H9 (cell line): ENCODE data around the gene MUSK. TPM values are rescaled to one million over a fixed set of nuclear protein-coding genes. Genes with fewer than 3 reads are reported as not detected.

Experiments used
- DNase-seq: peaks from one replicate; pipeline ENCODE4 v3.0.0-alpha.2; 2017
- H2AFZ ChIP-seq: one replicate; pipeline ENCODE4 v1.6.1; 2013; ENCODE audit warnings: mild to moderate bottlenecking, low read length, control low read depth, moderate library complexity
- H2AK5ac ChIP-seq: 2 replicates; pipeline ENCODE4 v1.6.1; 2013; ENCODE audit warnings: low read length, control low read depth, mixed read lengths; ENCODE audit not compliant: insufficient read length
- H2BK120ac ChIP-seq: one replicate; pipeline ENCODE4 v1.6.1; 2013; ENCODE audit warnings: low read depth, mild to moderate bottlenecking, low read length, control low read depth, inconsistent platforms; ENCODE audit not compliant: poor library complexity, severe bottlenecking
- H2BK12ac ChIP-seq: 2 replicates; pipeline ENCODE4 v1.6.1; 2013; ENCODE audit warnings: low read length, control low read depth, mixed read lengths, low read depth; ENCODE audit not compliant: insufficient read length
- H2BK15ac ChIP-seq: 2 replicates; pipeline ENCODE4 v1.6.1; 2013; ENCODE audit warnings: low read depth, low read length, control low read depth
- H2BK20ac ChIP-seq: one replicate; pipeline ENCODE4 v1.6.1; 2013; ENCODE audit warnings: low read depth, mild to moderate bottlenecking, low read length, control low read depth, inconsistent platforms; ENCODE audit not compliant: poor library complexity, severe bottlenecking
- H2BK5ac ChIP-seq: 2 replicates; pipeline ENCODE4 v1.6.1; 2013; ENCODE audit warnings: low read length, control low read depth, mixed read lengths; ENCODE audit not compliant: insufficient read length
- H3K14ac ChIP-seq: 2 replicates; pipeline ENCODE4 v1.6.1; 2013; ENCODE audit warnings: low read length, control low read depth; ENCODE audit not compliant: insufficient read depth
- H3K18ac ChIP-seq: 2 replicates; pipeline ENCODE4 v1.6.1; 2013; ENCODE audit warnings: low read depth, mild to moderate bottlenecking, mixed read lengths, low read length, control low read depth; ENCODE audit not compliant: insufficient read length
- H3K23ac ChIP-seq: 2 replicates; pipeline ENCODE4 v1.6.1; 2013; ENCODE audit warnings: low read length, control low read depth, mixed read lengths, low read depth; ENCODE audit not compliant: insufficient read length
- H3K23me2 ChIP-seq: 2 replicates; pipeline ENCODE4 v1.6.1; 2013; ENCODE audit warnings: low read depth, mild to moderate bottlenecking, mixed read lengths, low read length, control low read depth; ENCODE audit not compliant: insufficient read length, poor library complexity, severe bottlenecking
- H3K27ac ChIP-seq: 2 replicates; pipeline ENCODE4 v1.5.1; 2013; ENCODE audit warnings: low read length, control low read depth, mixed read lengths, low read depth; ENCODE audit not compliant: insufficient read length
- H3K27me3 ChIP-seq: 2 replicates; pipeline ENCODE4 v1.6.1; 2013; ENCODE audit warnings: low read length, control low read depth, inconsistent platforms; ENCODE audit not compliant: insufficient read depth
- H3K4ac ChIP-seq: 2 replicates; pipeline ENCODE4 v1.6.1; 2013; ENCODE audit warnings: low read depth, mild to moderate bottlenecking, control low read depth, inconsistent platforms, low read length, moderate library complexity
- H3K4me1 ChIP-seq: 2 replicates; pipeline ENCODE4 v1.6.1; 2013; ENCODE audit warnings: low read length, control low read depth, inconsistent platforms; ENCODE audit not compliant: insufficient read depth
- H3K4me2 ChIP-seq: 2 replicates; pipeline ENCODE4 v1.6.1; 2013; ENCODE audit warnings: low read length, control low read depth, mixed read lengths; ENCODE audit not compliant: insufficient read length, insufficient read depth
- H3K56ac ChIP-seq: 2 replicates; pipeline ENCODE4 v1.6.1; 2013; ENCODE audit warnings: low read depth, mild to moderate bottlenecking, mixed read lengths, low read length, control low read depth; ENCODE audit not compliant: insufficient read length
- H3K79me1 ChIP-seq: 2 replicates; pipeline ENCODE4 v1.6.1; 2013; ENCODE audit warnings: low read depth, mild to moderate bottlenecking, moderate library complexity, low read length, control low read depth, inconsistent platforms; ENCODE audit not compliant: insufficient read depth, poor library complexity, severe bottlenecking
- H3K79me2 ChIP-seq: 2 replicates; pipeline ENCODE4 v1.6.1; 2013; ENCODE audit warnings: low read length, control low read depth, inconsistent platforms; ENCODE audit not compliant: insufficient read depth
- H3K9ac ChIP-seq: 2 replicates; pipeline ENCODE4 v1.6.1; 2013; ENCODE audit warnings: low read length, control low read depth, mixed read lengths; ENCODE audit not compliant: insufficient read length; ENCODE audit errors: extremely low read depth
- H3K9me3 ChIP-seq: one replicate; pipeline ENCODE4 v1.6.1; 2013; ENCODE audit warnings: low read depth, low read length, inconsistent platforms; ENCODE audit not compliant: control insufficient read depth
- H3T11ph ChIP-seq: one replicate; pipeline ENCODE4 v1.6.1; 2013; ENCODE audit warnings: mild to moderate bottlenecking, low read length, control low read depth, inconsistent platforms
- H4K20me1 ChIP-seq: one replicate; pipeline ENCODE4 v1.6.1; 2013; ENCODE audit not compliant: control insufficient read depth, insufficient read length, insufficient read depth
- H4K5ac ChIP-seq: 2 replicates; pipeline ENCODE4 v1.6.1; 2013; ENCODE audit warnings: low read depth, mild to moderate bottlenecking, mixed read lengths, low read length, control low read depth; ENCODE audit not compliant: insufficient read length
- H4K8ac ChIP-seq: replicated peaks from 2 replicates; pipeline ENCODE4 v1.6.1; 2013; ENCODE audit warnings: low read length, control low read depth, mixed read lengths, low read depth; ENCODE audit not compliant: insufficient read length
- H4K91ac ChIP-seq: 2 replicates; pipeline ENCODE4 v1.6.1; 2013; ENCODE audit warnings: low read depth, mild to moderate bottlenecking, moderate library complexity, mixed read lengths, low read length, control low read depth; ENCODE audit not compliant: insufficient read length
- H3K27ac Mint-ChIP-seq, 3 experiments: 2 replicates in 2 of 3; 3 replicates in 1 of 3; pipeline ENCODE4 v1.8.0; 2020 to 2021; ENCODE audit warnings: mixed read lengths in 3 of 3, mild to moderate bottlenecking in 1 of 3, moderate library complexity in 1 of 3
- H3K27me3 Mint-ChIP-seq: 2 replicates; pipeline ENCODE4 v1.8.0; 2021; ENCODE audit warnings: low read depth, mild to moderate bottlenecking, moderate library complexity, mixed read lengths
- H3K36me3 Mint-ChIP-seq, 3 experiments: 2 replicates in 2 of 3; 3 replicates in 1 of 3; pipeline ENCODE4 v1.8.0; 2020 to 2021; ENCODE audit warnings: low read depth in 3 of 3, mixed read lengths in 3 of 3; ENCODE audit not compliant: insufficient read depth in 1 of 3
- H3K4me1 Mint-ChIP-seq, 2 experiments: 2 replicates each; pipeline ENCODE4 v1.8.0; 2020; ENCODE audit warnings: mixed read lengths in 2 of 2
- H3K4me3 Mint-ChIP-seq, 2 experiments: 2 replicates in 1 of 2; 3 replicates in 1 of 2; pipeline ENCODE4 v1.8.0; 2020 to 2021; ENCODE audit warnings: mild to moderate bottlenecking in 2 of 2, mixed read lengths in 2 of 2, moderate library complexity in 1 of 2
- H3K9me3 Mint-ChIP-seq, 2 experiments: 2 replicates in 1 of 2; 3 replicates in 1 of 2; pipeline ENCODE4 v1.8.0; 2020; ENCODE audit warnings: mild to moderate bottlenecking in 2 of 2, mixed read lengths in 2 of 2, moderate library complexity in 1 of 2
- CTCF ChIP-seq: fragments of 200-600 bp; sonication (generic); conservative IDR thresholded peaks from 3 replicates; pipeline ENCODE4 v1.8.0; 2021; ENCODE audit warnings: antibody characterized with exemption, mild to moderate bottlenecking
- WGBS: extraction: QIAGEN DNeasy Blood & Tissue Kit; methylation state at CpG from one replicate; pipeline ENCODE4 v1.1.7; 2013; ENCODE audit warnings: missing lambda C conversion rate, low lambda C conversion rate, mixed read lengths; ENCODE audit not compliant: insufficient read length; ENCODE audit errors: extremely low coverage; 5-methylcytosine and 5-hydroxymethylcytosine counted together
- total RNA-seq: library from RNA; stranded (reverse); gene quantifications from 2 replicates; pipeline ENCODE4 v1.2.1, GENCODE V29; 2021

MUSK gene
- total RNA-seq, 1 experiment from 2014 or later = not detected

- no peak for TF ChIP-seq CTCF
- Histone ChIP-seq H4K20me1 (no peaks in the 10 kb centered on the region), H3K27me3 (no peaks in the 10 kb centered on the region), H2BK5ac (no peak overlapping the region), H2BK15ac (no peak overlapping the region), H3K9ac (no peak overlapping the region), H3K4me1 (no peaks in the 10 kb centered on the region), H2BK12ac (no peak overlapping the region), H3K79me2 (no peaks in the 10 kb centered on the region), H2BK120ac (no peak overlapping the region), H3K27ac (no peak overlapping the region), H2AK5ac (no peak overlapping the region), H3K4me2 (no peak overlapping the region), H4K8ac (no peak overlapping the region), H3K14ac (no peak overlapping the region), H3K18ac (no peak overlapping the region), H3K9me3 (no peaks in the 10 kb centered on the region), H2AFZ (no peak overlapping the region), H2BK20ac (no peak overlapping the region), H3K56ac (no peak overlapping the region), H4K5ac (no peak overlapping the region), H4K91ac (no peak overlapping the region), H3K23ac (no peak overlapping the region), H3T11ph (no peak overlapping the region), H3K23me2 (no peaks in the 10 kb centered on the region), H3K4ac (no peak overlapping the region), H3K79me1 (no peaks in the 10 kb centered on the region)
- Mint-ChIP-seq H3K4me3 (no peak overlapping the region), H3K9me3 (0 out of 5 replicates have a peak, but pooled peaks cover 0 to 2% of the 10 kb centered on the region in 2 experiments), H3K4me1 (no peaks in the 10 kb centered on the region), H3K36me3 (peaks cover 0 to 4% (median 0%) of the 10 kb centered on the region in 3 experiments; a peak in 1 of 7 replicates), H3K27me3 (no peaks in the 10 kb centered on the region), H3K27ac (no peak overlapping the region)
- WGBS = no CpG with 5 or more reads among the region's 4 CpGs
- DNase-seq = no peak
These were observed 3.3 kb downstream of the MUSK start for GRCh38 chr9:110671849-110672248.
